B cell (primary cell): ENCODE measurements around the gene RALY. TPM values are rescaled to one million over a fixed set of nuclear protein-coding genes. Genes with fewer than 3 reads are reported as not detected.

ENCODE experiments used
- ATAC-seq: fragments of 200-7000 bp; cut with Tn5 transposase; one replicate; pipeline ENCODE4 v1.10.0; 2021; ENCODE audit warnings: low read depth, mild to moderate bottlenecking, moderate number of reproducible peaks, moderate library complexity
- CTCF ChIA-PET: fragments of 350-600 bp; sonication (Branson Sonifier 250); formaldehyde crosslinking; loops from one replicate; lab custom pipeline; 2021; ENCODE audit warnings: antibody characterized with exemption, inconsistent platforms; lab: Charles Lee
- POLR2A ChIA-PET: fragments of 350-600 bp; sonication (Branson Sonifier 250); formaldehyde crosslinking; loops from one replicate; lab custom pipeline; 2021; ENCODE audit warnings: antibody characterized with exemption; lab: Charles Lee
- DNase-seq: peaks from one replicate; pipeline ENCODE4 v3.0.0; 2013
- H2AFZ ChIP-seq: 2 replicates; pipeline ENCODE4 v1.6.1; 2012; ENCODE audit warnings: mild to moderate bottlenecking, low read depth, low read length; ENCODE audit not compliant: insufficient read depth, poor library complexity, severe bottlenecking
- H3K27ac ChIP-seq, 2 donors: 1 replicate in 1 of 2; 2 replicates in 1 of 2; pipeline ENCODE4 v1.5.1; 2012 to 2013; ENCODE audit warnings: low read length in 2 of 2, mild to moderate bottlenecking in 2 of 2, moderate library complexity in 1 of 2
- H3K27me3 ChIP-seq, 4 experiments: fragments of 200-600 bp in 1 of 4; sonication (generic) in 1 of 4; replicated peaks in 1 of 4; 1 replicate in 2 of 4; 2 replicates in 2 of 4; pipeline versions ENCODE4 v1.6.1 to v1.7.0; 2013 to 2016; ENCODE audit warnings: low read length in 3 of 4, mild to moderate bottlenecking in 2 of 4, mixed read lengths in 1 of 4, moderate library complexity in 1 of 4; ENCODE audit not compliant: insufficient read depth in 4 of 4, control insufficient read depth in 3 of 4; ENCODE audit errors: control extremely low read depth in 1 of 4
- H3K36me3 ChIP-seq, 2 experiments: replicated peaks in 1 of 2; 1 replicate in 1 of 2; 2 replicates in 1 of 2; pipeline versions ENCODE4 v1.6.1 to v1.7.1; 2013; ENCODE audit warnings: low read length in 1 of 2; ENCODE audit not compliant: insufficient read depth in 2 of 2, control insufficient read depth in 1 of 2; ENCODE audit errors: control extremely low read depth in 1 of 2, extremely low read depth in 1 of 2
- H3K4me1 ChIP-seq, 2 donors: fragments of 200-600 bp in 1 of 2; sonication (generic) in 1 of 2; 1 replicate in 1 of 2; 2 replicates in 1 of 2; pipeline versions ENCODE4 v1.5.1 to v1.6.1; 2013 to 2017; ENCODE audit warnings: low read length in 2 of 2; ENCODE audit not compliant: control insufficient read depth in 2 of 2, insufficient read depth in 2 of 2
- H3K4me2 ChIP-seq: replicated peaks from 2 replicates; pipeline ENCODE3; 2012; ENCODE audit warnings: mild to moderate bottlenecking, low read depth, low read length; ENCODE audit not compliant: poor library complexity, severe bottlenecking
- H3K4me3 ChIP-seq, 5 experiments: fragments of 200-600 bp in 1 of 5; sonication (generic) in 1 of 5; 1 replicate in 3 of 5; 2 replicates in 2 of 5; pipeline versions ENCODE4 v1.5.1 to v1.7.0; 2011 to 2016; ENCODE audit warnings: low read length in 4 of 5, mild to moderate bottlenecking in 4 of 5, low read depth in 2 of 5, control low read depth in 1 of 5, moderate library complexity in 1 of 5; ENCODE audit not compliant: insufficient read depth in 1 of 5; ENCODE audit errors: control extremely low read depth in 1 of 5, extremely low read depth in 1 of 5
- H3K79me2 ChIP-seq: fragments of 200-600 bp; sonication (generic); one replicate; pipeline ENCODE4 v1.6.0; 2016; ENCODE audit warnings: low read length; ENCODE audit not compliant: control insufficient read depth, insufficient read depth
- H3K9ac ChIP-seq: fragments of 200-600 bp; sonication (generic); 2 replicates; pipeline ENCODE4 v1.6.1; 2017; ENCODE audit warnings: mild to moderate bottlenecking, low read length, moderate library complexity
- H3K9me3 ChIP-seq, 3 donors: one replicate each; pipeline versions ENCODE4 v1.6.1 to v1.7.1; 2013; ENCODE audit warnings: low read length in 2 of 3; ENCODE audit not compliant: control insufficient read depth in 2 of 3, insufficient read depth in 1 of 3; ENCODE audit errors: control extremely low read depth in 1 of 3
- H4K20me1 ChIP-seq: 2 replicates; pipeline ENCODE4 v1.6.0; 2012; ENCODE audit warnings: mild to moderate bottlenecking, low read length; ENCODE audit not compliant: insufficient read depth, control insufficient read depth, poor library complexity, severe bottlenecking
- H3K27ac Mint-ChIP-seq: one replicate; pipeline ENCODE4 v1.8.0; 2021; ENCODE audit warnings: mixed read lengths
- H3K27me3 Mint-ChIP-seq: one replicate; pipeline ENCODE4 v1.8.0; 2021; ENCODE audit warnings: mixed read lengths
- H3K4me1 Mint-ChIP-seq: one replicate; pipeline ENCODE4 v1.8.0; 2021; ENCODE audit warnings: mixed read lengths
- H3K4me3 Mint-ChIP-seq: one replicate; pipeline ENCODE4 v1.8.0; 2021; ENCODE audit warnings: mixed read lengths
- H3K9me3 Mint-ChIP-seq: one replicate; pipeline ENCODE4 v1.8.0; 2022; ENCODE audit warnings: mixed read lengths; ENCODE audit not compliant: insufficient read depth
- CTCF ChIP-seq: fragments of 200-600 bp; IDR thresholded peaks from one replicate; pipeline ENCODE4 v1.8.0; 2022; ENCODE audit warnings: antibody characterized with exemption, mild to moderate bottlenecking
- EZH2 ChIP-seq: IDR thresholded peaks from 2 replicates; pipeline ENCODE4 v1.6.1; 2012; ENCODE audit warnings: borderline replicate concordance, low read depth, mild to moderate bottlenecking, moderate library complexity, low read length; ENCODE audit not compliant: insufficient read depth, poor library complexity, severe bottlenecking
- WGBS: methylation state at CpG from one replicate; pipeline ENCODE4 v1.1.5; 2013; ENCODE audit warnings: missing lambda C conversion rate; ENCODE audit not compliant: insufficient coverage; 5-methylcytosine and 5-hydroxymethylcytosine counted together
- intact Hi-C: fragments of 100-400 bp; cut with micrococcal nuclease; formaldehyde crosslinking; loops from one replicate; pipeline ENCODE4 v1.10.0; 2022
- polyA plus RNA-seq: library from polyadenylated mRNA; depleted of rRNA; stranded (reverse); fragments of >200 nt; gene quantifications from 2 replicates; pipeline ENCODE4 v1.2.3, GENCODE V29; 2012
- total RNA-seq, 2 donors: library from RNA; stranded (reverse); fragments of 120-200 nt in 1 of 2; gene quantifications; 1 replicate in 1 of 2; 2 replicates in 1 of 2; pipeline versions ENCODE4 v1.2.3 to v1.2.4, GENCODE V29; 2013 to 2022

RALY gene
- total and polyA plus RNA-seq, 2 donors (not counting 1 experiment from before 2014, with no cell fraction given): 89.8 to 94.4 TPM

- Mint-ChIP-seq H3K27me3 (no peaks in the 10 kb centered on the region), H3K4me1 (peaks cover 82% of the 10 kb centered on the region), H3K9me3 (no peaks in the 10 kb centered on the region), H3K4me3 (peak overlapping the region; percentile 4), H3K27ac (peak overlapping the region; percentile 57)
- Histone ChIP-seq H3K4me1 (peaks cover 52 to 66% of the 10 kb centered on the region in 2 donors), H3K4me2 (peak overlapping the region; percentile 41), H3K79me2 (peaks cover 96% of the 10 kb centered on the region), H3K9ac (peak overlapping the region; percentile 17), H3K36me3 (no peaks in the 10 kb centered on the region), H2AFZ (no peak overlapping the region), H4K20me1 (peaks cover 95% of the 10 kb centered on the region), H3K27me3 (no peaks in the 10 kb centered on the region), H3K27ac (peak overlapping the region in 1 of 2 donors; percentile 35), H3K4me3 (no peak overlapping the region), H3K9me3 (no peaks in the 10 kb centered on the region)
- DNase-seq: no peak
- ATAC-seq: no peak
- CTCF ChIA-PET: interaction anchor here (0.5 to 1.8 kb wide), 9 partner anchors 16 to 355 kb away, joined by 3 to 10 read pairs (median 3); no protein-coding TSS in a partner anchor
- intact Hi-C loops: no loop called here
- POLR2A ChIA-PET: interaction anchor here (1.0 kb wide), 1 partner anchor 29 kb away, joined by 7 read pairs; the partner anchor contains the start of gene RALY
- 33% methylated on average over 1 of the region's 3 CpGs for WGBS
- TF ChIP-seq CTCF (no peak), EZH2 (no peak)
Measured at GRCh38 chr20:34022839-34023234, 29.1 kb downstream of the RALY start.

GRCh38 chr20:34023937-34024722, 30.4 kb downstream of the RALY start:
- 88% methylated on average over 6 of the region's 8 CpGs for WGBS
- no peak overlapping the region for H3K9ac ChIP-seq
- peaks cover 40 to 55% of the 10 kb centered on the region in 2 donors for H3K4me1 ChIP-seq
- no peaks in the 10 kb centered on the region for H3K27me3 ChIP-seq
- ATAC-seq: no peak
- peaks cover 96% of the 10 kb centered on the region for H3K79me2 ChIP-seq
- no peak overlapping the region for H3K4me3 ChIP-seq
- no peaks in the 10 kb centered on the region for H3K36me3 ChIP-seq
- ChIA-PET CTCF (interaction anchor here (1.3 kb wide), 1 partner anchor 45 kb away, joined by 3 read pairs; no protein-coding TSS in a partner anchor), POLR2A (no interaction called here)
- intact Hi-C loops: no loop called here
- H2AFZ ChIP-seq: no peak overlapping the region
- Mint-ChIP-seq H3K4me1 (peaks cover 78% of the 10 kb centered on the region), H3K27me3 (no peaks in the 10 kb centered on the region), H3K27ac (peak overlapping the region; percentile 79), H3K9me3 (no peaks in the 10 kb centered on the region), H3K4me3 (no peak overlapping the region)
- DNase-seq: no peak
- TF ChIP-seq CTCF: no peak
- TF ChIP-seq EZH2: no peak
- H3K27ac ChIP-seq: no peak overlapping the region
- H4K20me1 ChIP-seq: peaks cover 95% of the 10 kb centered on the region
- H3K9me3 ChIP-seq: no peaks in the 10 kb centered on the region
- no peak overlapping the region for H3K4me2 ChIP-seq
